HT-29 (cell line): Measurements from ENCODE around the gene SH3D19. TPM values are rescaled to one million over a fixed set of nuclear protein-coding genes. Genes with fewer than 3 reads are reported as not detected.

ENCODE experiments used
- DNase-seq: peaks from one replicate; pipeline ENCODE4 v3.0.0-alpha.2; 2015; ENCODE audit warnings: low spot score
- total RNA-seq: library from RNA; depleted of rRNA; stranded (reverse); fragments of >200 nt; shearing (Covaris generic); gene quantifications from 2 replicates; pipeline ENCODE4 v1.2.3, GENCODE V29; 2014

Gene SH3D19
- total RNA-seq, 1 experiment from 2014 or later, result 41.2 TPM

- DNase-seq, result no peak
These were observed 3.8 kb downstream of the SH3D19 start for GRCh38 chr4:151321586-151321985.

- DNase-seq, result no peak
These were observed 5.9 kb downstream of the SH3D19 start for GRCh38 chr4:151319490-151319889.

GRCh38 chr4:151318307-151319006, 6.9 kb downstream of the SH3D19 start:
- no peak for DNase-seq

- no peak for DNase-seq
These were observed 8.8 kb downstream of the SH3D19 start for GRCh38 chr4:151316645-151317044.

- DNase-seq, result no peak
These were observed 10.1 kb downstream of the SH3D19 start for GRCh38 chr4:151315212-151315886.

- no peak for DNase-seq
These were observed 10.9 kb downstream of the SH3D19 start for GRCh38 chr4:151314479-151314878.

- DNase-seq, result no peak
These were observed 11.4 kb downstream of the SH3D19 start for GRCh38 chr4:151314010-151314355.

GRCh38 chr4:151313306-151314009, 11.9 kb downstream of the SH3D19 start:
- DNase-seq, result no peak

GRCh38 chr4:151310124-151310728, 15.2 kb downstream of the SH3D19 start:
- DNase-seq, result no peak

- DNase-seq, result no peak
These were observed 20.6 kb downstream of the SH3D19 start for GRCh38 chr4:151304755-151305154.

- no peak for DNase-seq
These were observed 21.2 kb downstream of the SH3D19 start for GRCh38 chr4:151304226-151304625.

GRCh38 chr4:151302432-151302831, 23.0 kb downstream of the SH3D19 start:
- no peak for DNase-seq

- no peak for DNase-seq
These were observed 28.2 kb downstream of the SH3D19 start for GRCh38 chr4:151297170-151297569.

- no peak for DNase-seq
These were observed 29.2 kb downstream of the SH3D19 start for GRCh38 chr4:151296227-151296626.

GRCh38 chr4:151294833-151295496, 30.4 kb downstream of the SH3D19 start:
- no peak for DNase-seq

GRCh38 chr4:151292038-151292437, 33.4 kb downstream of the SH3D19 start:
- no peak for DNase-seq

- no peak for DNase-seq
These were observed 33.9 kb downstream of the SH3D19 start for GRCh38 chr4:151291485-151291884.

- no peak for DNase-seq
These were observed 38.0 kb downstream of the SH3D19 start for GRCh38 chr4:151287409-151287808.

GRCh38 chr4:151284534-151285245, 40.7 kb downstream of the SH3D19 start:
- DNase-seq, result no peak

- DNase-seq, result peak; percentile 68
These were observed 48.4 kb downstream of the SH3D19 start, which contains the start of gene PRSS48 for GRCh38 chr4:151276787-151277562. PRSS48 (plus strand) TSS chr4:151277161; CDS start chr4:151277173, 12 bp downstream.
